Measurements from ENCODE around the gene SCTR.
"Not testable (repeated sequence)": the region's sequence is repeated elsewhere in the genome, so short reads cannot be mapped to it uniquely, and the experiment has no call there.

Gene SCTR

DNA sequence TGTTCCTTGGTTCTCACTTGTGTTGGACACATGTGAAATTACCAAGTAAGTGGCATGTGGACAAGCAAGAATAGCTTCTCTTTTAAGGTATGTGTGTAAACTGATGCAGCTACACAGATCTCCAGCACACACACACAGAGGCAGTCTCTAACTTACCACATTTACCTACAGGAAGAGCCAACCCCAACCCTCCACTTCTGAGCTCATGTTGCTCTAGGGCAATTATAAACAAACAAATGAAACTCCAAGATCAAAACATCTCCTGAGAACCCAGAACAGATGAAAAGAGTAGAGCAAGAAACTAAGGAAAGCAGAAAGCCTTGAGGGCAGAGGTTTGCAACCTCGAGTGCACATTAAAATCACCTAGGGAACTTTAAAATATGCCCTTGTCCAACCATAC lies 108.7 kb downstream of the SCTR start:
- Histone ChIP-seq H3K36me3 (ENCODE audit: control insufficient read depth, insufficient read depth, low read length) (no peaks in the 10 kb centered on the region), H3K4me3 (ENCODE audit: insufficient read depth, low read depth, low read length) (no peak overlapping the region), H3K27ac (ENCODE audit: insufficient read depth, low read depth, low read length, poor library complexity, severe bottlenecking) (no peak overlapping the region), H3K9me3 (ENCODE audit: control insufficient read depth, low read length) (no peaks in the 10 kb centered on the region), H3K4me1 (ENCODE audit: control insufficient read depth, insufficient read depth, low read length) (no peaks in the 10 kb centered on the region), H3K27me3 (ENCODE audit: control insufficient read depth, insufficient read depth, low read length, poor library complexity, severe bottlenecking) (no peaks in the 10 kb centered on the region)
- WGBS, 2 experiments = 95 to 100% methylated on average over 1 of the region's 1 CpG

DNA sequence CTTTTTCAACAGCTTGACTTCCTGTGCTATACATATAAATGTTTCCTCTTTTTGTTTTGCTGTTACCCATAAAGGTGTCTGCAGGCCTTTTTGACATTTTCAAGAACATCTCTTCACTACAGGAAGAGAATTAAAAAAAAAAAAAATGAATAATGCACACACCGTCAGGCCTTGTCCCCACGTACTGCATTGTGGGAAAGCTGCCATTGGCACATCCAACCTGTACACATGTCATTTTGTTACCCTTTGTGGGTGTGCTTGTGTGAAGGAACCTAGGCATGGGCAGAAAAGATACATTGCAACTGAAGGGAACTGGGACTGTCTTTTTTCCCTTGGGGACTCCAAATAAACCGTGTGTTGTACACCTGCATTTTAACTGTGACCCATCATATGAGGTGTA lies 109.4 kb downstream of the SCTR start:
- 86 to 98% methylated on average over 3 of the region's 3 CpGs for WGBS, 2 experiments
- no peak overlapping the region for H3K27ac ChIP-seq (ENCODE audit: insufficient read depth, low read depth, low read length, poor library complexity, severe bottlenecking)

DNA sequence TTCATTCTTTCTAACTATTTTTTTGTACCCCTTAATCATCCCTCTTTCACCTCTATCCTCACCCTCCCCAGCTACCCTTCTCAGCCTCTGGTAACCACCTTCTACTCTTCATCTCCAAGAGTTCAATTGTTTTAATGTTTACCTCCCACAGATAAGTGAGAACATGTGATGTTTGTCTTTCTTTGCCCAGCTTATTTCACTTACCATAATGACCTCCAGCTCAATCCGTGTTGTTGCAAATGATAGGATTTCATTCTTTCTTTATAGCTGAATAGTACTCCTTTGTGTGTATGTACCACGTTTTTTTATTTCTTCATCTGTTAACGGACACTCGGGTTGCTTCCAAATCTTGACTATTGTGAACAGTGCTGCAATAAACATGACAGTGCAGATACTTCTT lies 114.8 kb downstream of the SCTR start:
- H3K27ac ChIP-seq (ENCODE audit: insufficient read depth, low read depth, low read length, poor library complexity, severe bottlenecking) = no peak overlapping the region
- no peaks in the 10 kb centered on the region for H3K4me1 ChIP-seq (ENCODE audit: control insufficient read depth, insufficient read depth, low read length)
- H3K36me3 ChIP-seq (ENCODE audit: control insufficient read depth, insufficient read depth, low read length) = no peaks in the 10 kb centered on the region
- WGBS, 2 experiments = 90 to 91% methylated on average over 3 to 4 of the region's 4 CpGs
- no peaks in the 10 kb centered on the region for H3K27me3 ChIP-seq (ENCODE audit: control insufficient read depth, insufficient read depth, low read length, poor library complexity, severe bottlenecking)
- H3K4me3 ChIP-seq (ENCODE audit: insufficient read depth, low read depth, low read length) = no peak overlapping the region
- H3K9me3 ChIP-seq (ENCODE audit: control insufficient read depth, low read length) = no peaks in the 10 kb centered on the region

More for the DNA sequence above, 109.4 kb downstream of the SCTR start:
- Histone ChIP-seq H3K4me1 (ENCODE audit: control insufficient read depth, insufficient read depth, low read length) (no peaks in the 10 kb centered on the region), H3K4me3 (ENCODE audit: insufficient read depth, low read depth, low read length) (no peak overlapping the region), H3K9me3 (ENCODE audit: control insufficient read depth, low read length) (no peaks in the 10 kb centered on the region), H3K36me3 (ENCODE audit: control insufficient read depth, insufficient read depth, low read length) (no peaks in the 10 kb centered on the region), H3K27me3 (ENCODE audit: control insufficient read depth, insufficient read depth, low read length, poor library complexity, severe bottlenecking) (no peaks in the 10 kb centered on the region)

DNA sequence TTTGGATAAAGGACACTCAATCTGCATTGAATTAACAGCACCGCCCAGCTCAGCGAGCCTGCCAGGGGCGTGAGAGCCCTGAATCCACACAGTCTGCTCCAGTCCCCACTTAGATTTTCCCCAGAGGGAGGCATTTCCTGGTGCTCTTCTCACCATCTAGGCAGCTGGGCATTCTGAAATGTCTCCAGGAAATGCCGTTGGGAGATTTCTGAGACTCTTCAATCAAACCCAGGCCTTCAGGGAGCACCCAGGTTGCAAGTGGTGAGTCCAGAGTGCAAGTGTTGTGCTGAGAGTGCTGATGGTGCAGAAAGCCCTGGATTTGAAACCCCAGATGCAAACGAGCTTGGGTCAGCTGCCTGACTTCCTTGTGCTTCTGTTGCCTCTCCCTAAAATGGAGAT lies 116.1 kb downstream of the SCTR start:
- no peak overlapping the region for H3K27ac ChIP-seq (ENCODE audit: insufficient read depth, low read depth, low read length, poor library complexity, severe bottlenecking)
- no peaks in the 10 kb centered on the region for H3K27me3 ChIP-seq (ENCODE audit: control insufficient read depth, insufficient read depth, low read length, poor library complexity, severe bottlenecking)
- no peaks in the 10 kb centered on the region for H3K4me1 ChIP-seq (ENCODE audit: control insufficient read depth, insufficient read depth, low read length)
- no peaks in the 10 kb centered on the region for H3K9me3 ChIP-seq (ENCODE audit: control insufficient read depth, low read length)
- WGBS, 2 experiments = 68 to 72% methylated on average over 5 of the region's 5 CpGs
- H3K4me3 ChIP-seq (ENCODE audit: insufficient read depth, low read depth, low read length) = no peak overlapping the region
- no peaks in the 10 kb centered on the region for H3K36me3 ChIP-seq (ENCODE audit: control insufficient read depth, insufficient read depth, low read length)

DNA sequence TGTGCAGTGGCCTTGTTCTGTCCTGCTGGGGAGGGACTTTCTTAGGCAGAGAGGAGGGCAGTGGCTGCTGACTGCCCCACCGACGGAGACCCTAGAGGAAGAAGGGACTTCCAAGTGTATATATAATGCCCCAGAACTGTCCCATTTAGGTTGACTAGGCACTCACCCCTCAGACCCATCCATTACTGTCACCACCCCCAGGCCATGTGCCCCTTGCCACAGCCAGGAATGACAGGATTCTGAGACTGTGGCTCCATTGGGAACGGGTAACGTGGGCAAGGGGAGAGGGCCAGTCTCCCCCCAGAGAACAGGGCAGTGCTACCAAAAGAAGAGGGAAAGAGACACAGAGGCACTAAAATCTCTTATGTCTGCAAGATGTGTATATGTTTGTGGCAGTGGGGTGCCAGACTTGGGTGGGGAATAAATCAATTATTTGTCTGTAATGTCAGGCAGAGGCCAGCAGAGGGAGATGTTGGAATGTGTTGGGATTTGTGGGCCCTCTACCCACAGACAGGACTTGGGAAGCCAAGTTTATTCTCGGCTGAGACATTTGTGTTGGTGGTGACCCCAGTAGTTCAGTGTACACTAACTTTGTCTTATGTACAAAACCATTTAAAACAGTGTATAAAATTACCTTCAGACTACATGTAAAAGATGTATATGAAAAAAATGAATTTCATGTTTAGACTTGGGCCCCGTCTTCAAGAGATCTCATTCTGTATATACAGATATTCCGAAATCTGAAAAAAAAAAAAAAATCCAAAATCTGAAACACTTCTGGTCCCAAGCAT lies 116.7 kb downstream of the SCTR start:
- no peaks in the 10 kb centered on the region for H3K4me1 ChIP-seq (ENCODE audit: control insufficient read depth, insufficient read depth, low read length)
- WGBS, 2 experiments = 80 to 85% methylated on average over 7 of the region's 7 CpGs

DNA sequence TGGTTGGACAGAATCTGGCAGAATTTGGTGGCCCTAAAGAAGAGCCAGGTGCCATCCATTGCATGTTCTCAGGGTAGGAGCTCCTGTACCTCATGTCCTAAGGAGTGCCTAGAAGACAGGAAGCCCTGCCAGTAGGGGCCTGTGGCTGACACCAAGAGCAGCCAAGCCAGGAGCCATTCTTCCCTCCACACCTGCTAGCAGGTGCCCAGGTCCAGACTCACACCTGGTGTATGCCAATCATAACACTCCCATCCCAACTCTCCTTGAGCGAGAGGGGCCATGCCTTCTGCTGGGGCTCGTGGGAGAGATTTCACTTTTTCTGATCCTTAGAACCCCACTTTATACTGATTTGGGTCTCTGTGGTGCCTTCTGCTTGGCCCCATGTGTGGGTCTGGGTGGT lies 119.1 kb downstream of the SCTR start:
- H3K9me3 ChIP-seq (ENCODE audit: control insufficient read depth, low read length) = no peaks in the 10 kb centered on the region
- 90 to 91% methylated on average over 2 of the region's 2 CpGs for WGBS, 2 experiments
- H3K4me3 ChIP-seq (ENCODE audit: insufficient read depth, low read depth, low read length) = no peak overlapping the region
- H3K27ac ChIP-seq (ENCODE audit: insufficient read depth, low read depth, low read length, poor library complexity, severe bottlenecking) = no peak overlapping the region
- no peaks in the 10 kb centered on the region for H3K36me3 ChIP-seq (ENCODE audit: control insufficient read depth, insufficient read depth, low read length)
- H3K4me1 ChIP-seq (ENCODE audit: control insufficient read depth, insufficient read depth, low read length) = no peaks in the 10 kb centered on the region
- no peaks in the 10 kb centered on the region for H3K27me3 ChIP-seq (ENCODE audit: control insufficient read depth, insufficient read depth, low read length, poor library complexity, severe bottlenecking)

More for the DNA sequence above, 116.7 kb downstream of the SCTR start:
- Histone ChIP-seq H3K4me3 (ENCODE audit: insufficient read depth, low read depth, low read length) (no peak overlapping the region), H3K27ac (ENCODE audit: insufficient read depth, low read depth, low read length, poor library complexity, severe bottlenecking) (no peak overlapping the region), H3K27me3 (ENCODE audit: control insufficient read depth, insufficient read depth, low read length, poor library complexity, severe bottlenecking) (no peaks in the 10 kb centered on the region), H3K36me3 (ENCODE audit: control insufficient read depth, insufficient read depth, low read length) (no peaks in the 10 kb centered on the region), H3K9me3 (ENCODE audit: control insufficient read depth, low read length) (no peaks in the 10 kb centered on the region)

DNA sequence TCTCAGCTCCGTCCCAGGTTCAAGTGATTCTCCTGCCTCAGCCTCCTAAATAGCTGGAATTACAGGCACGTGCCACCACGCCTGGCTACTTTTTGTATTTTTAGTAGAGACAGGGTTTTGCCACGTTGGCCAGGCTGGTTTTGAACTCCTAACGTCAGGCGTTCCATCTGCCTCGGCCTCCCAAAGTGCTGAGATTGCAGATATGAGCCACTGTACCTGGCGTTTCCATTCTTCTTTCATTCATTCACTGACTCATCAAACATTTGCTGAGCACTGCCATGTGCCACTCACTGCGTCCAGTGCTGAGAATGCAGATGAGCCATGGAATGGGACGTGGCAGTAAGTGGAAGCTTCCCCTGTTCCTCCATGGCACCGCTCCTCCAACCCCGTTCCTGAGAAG lies 120.7 kb downstream of the SCTR start:
- not testable (repeated sequence) for H3K4me3 ChIP-seq (ENCODE audit: insufficient read depth, low read depth, low read length); H3K27ac ChIP-seq (ENCODE audit: insufficient read depth, low read depth, low read length, poor library complexity, severe bottlenecking); H3K4me1 ChIP-seq (ENCODE audit: control insufficient read depth, insufficient read depth, low read length); H3K27me3 ChIP-seq (ENCODE audit: control insufficient read depth, insufficient read depth, low read length, poor library complexity, severe bottlenecking); H3K9me3 ChIP-seq (ENCODE audit: control insufficient read depth, low read length); H3K36me3 ChIP-seq (ENCODE audit: control insufficient read depth, insufficient read depth, low read length)
- 92 to 94% methylated on average over 12 of the region's 12 CpGs for WGBS, 2 experiments

DNA sequence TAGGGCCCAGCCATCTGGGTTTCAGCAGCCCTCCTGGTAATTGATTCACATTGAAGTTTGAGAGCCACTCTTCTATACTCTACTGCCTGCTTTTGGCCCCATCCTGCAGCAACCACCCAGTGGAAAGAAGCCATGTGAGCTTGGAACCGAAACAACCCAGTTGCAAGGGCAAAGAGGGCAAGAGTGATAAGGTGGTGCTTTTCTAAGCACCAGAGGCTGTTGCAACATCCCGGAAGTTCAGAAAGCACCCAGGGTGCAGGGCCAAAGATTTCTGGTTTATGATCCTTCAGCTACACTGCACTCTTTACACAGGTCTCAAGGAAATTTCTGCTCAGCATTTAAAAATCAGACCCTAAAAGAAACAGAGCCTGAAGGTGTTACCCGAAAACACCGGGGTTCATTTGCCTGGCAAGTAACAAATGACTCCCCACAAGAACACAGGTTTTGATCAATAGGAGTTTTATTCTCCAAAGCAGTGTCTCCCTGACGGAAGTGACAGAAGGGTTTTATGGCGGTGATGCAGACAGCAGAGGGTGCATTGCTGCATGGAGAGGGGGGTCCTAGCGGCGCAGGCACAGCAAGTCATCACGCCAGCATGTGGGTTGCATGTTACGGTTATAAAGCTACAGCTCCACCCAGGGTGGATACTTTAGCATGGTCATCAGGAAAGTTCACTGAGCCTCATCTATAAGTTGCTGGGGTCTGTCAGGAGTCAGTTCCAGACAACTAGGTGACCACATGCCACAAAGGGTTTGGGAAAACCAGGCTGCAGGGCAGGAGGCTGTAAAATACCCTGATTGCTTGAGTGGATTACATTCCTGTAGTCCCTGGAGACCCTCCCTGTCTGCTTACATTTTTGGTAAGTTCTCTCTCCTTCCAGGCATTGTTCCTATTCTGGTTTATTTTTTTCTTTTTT lies 121.4 kb downstream of the SCTR start:
- WGBS, 2 experiments = 91 to 94% methylated on average over 10 of the region's 10 CpGs
- no peak overlapping the region for H3K27ac ChIP-seq (ENCODE audit: insufficient read depth, low read depth, low read length, poor library complexity, severe bottlenecking)
- no peaks in the 10 kb centered on the region for H3K4me1 ChIP-seq (ENCODE audit: control insufficient read depth, insufficient read depth, low read length)
- no peak overlapping the region for H3K4me3 ChIP-seq (ENCODE audit: insufficient read depth, low read depth, low read length)
- no peaks in the 10 kb centered on the region for H3K36me3 ChIP-seq (ENCODE audit: control insufficient read depth, insufficient read depth, low read length)
- H3K27me3 ChIP-seq (ENCODE audit: control insufficient read depth, insufficient read depth, low read length, poor library complexity, severe bottlenecking) = no peaks in the 10 kb centered on the region
- no peaks in the 10 kb centered on the region for H3K9me3 ChIP-seq (ENCODE audit: control insufficient read depth, low read length)

DNA sequence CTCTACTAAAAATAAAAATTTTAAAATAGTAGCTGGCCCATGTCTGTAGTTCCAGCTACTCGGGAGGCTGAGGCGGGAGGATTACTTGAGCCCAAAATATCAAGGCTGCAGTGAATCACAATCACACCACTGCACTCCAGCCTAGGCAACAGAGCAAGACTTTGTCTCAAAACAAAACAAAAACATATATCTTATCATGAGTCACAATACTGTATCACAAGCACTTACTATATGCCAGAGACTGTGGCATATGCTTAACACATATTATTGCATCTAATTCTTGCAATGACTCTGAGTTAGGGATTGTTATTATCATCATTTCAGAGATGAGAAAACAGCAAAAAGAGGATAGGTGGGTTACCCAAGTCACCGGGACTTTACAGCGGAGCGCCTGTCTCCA lies 122.2 kb downstream of the SCTR start:
- Histone ChIP-seq H3K9me3 (ENCODE audit: control insufficient read depth, low read length) (no peaks in the 10 kb centered on the region), H3K4me3 (ENCODE audit: insufficient read depth, low read depth, low read length) (no peak overlapping the region), H3K27ac (ENCODE audit: insufficient read depth, low read depth, low read length, poor library complexity, severe bottlenecking) (no peak overlapping the region), H3K4me1 (ENCODE audit: control insufficient read depth, insufficient read depth, low read length) (no peaks in the 10 kb centered on the region), H3K36me3 (ENCODE audit: control insufficient read depth, insufficient read depth, low read length) (no peaks in the 10 kb centered on the region), H3K27me3 (ENCODE audit: control insufficient read depth, insufficient read depth, low read length, poor library complexity, severe bottlenecking) (no peaks in the 10 kb centered on the region)
- WGBS, 2 experiments = 94 to 95% methylated on average over 5 of the region's 5 CpGs

DNA sequence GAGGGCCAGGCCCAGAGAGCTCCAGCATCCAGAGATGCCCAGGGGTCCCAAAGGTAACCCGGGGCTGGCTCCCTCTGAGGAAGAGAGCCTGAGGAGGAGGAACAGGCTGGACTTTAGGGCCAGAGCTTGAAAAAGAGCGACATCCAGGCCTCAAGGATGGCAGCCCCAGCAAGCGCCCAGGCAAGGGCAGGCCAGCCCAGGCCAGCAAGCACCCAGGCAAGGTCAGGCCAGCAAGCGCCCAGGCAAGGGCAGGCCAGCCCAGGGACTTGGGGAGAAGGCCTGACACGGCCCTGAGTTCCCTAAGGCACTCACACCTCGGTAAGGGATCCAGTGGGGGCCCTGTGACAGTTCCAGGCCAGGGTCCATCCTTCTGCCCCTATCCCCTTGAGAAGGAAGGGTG lies 127.1 kb downstream of the SCTR start:
- Histone ChIP-seq H3K27ac (ENCODE audit: insufficient read depth, low read depth, low read length, poor library complexity, severe bottlenecking) (no peak overlapping the region), H3K9me3 (ENCODE audit: control insufficient read depth, low read length) (no peaks in the 10 kb centered on the region), H3K27me3 (ENCODE audit: control insufficient read depth, insufficient read depth, low read length, poor library complexity, severe bottlenecking) (no peaks in the 10 kb centered on the region), H3K4me3 (ENCODE audit: insufficient read depth, low read depth, low read length) (no peak overlapping the region), H3K4me1 (ENCODE audit: control insufficient read depth, insufficient read depth, low read length) (no peaks in the 10 kb centered on the region), H3K36me3 (ENCODE audit: control insufficient read depth, insufficient read depth, low read length) (no peaks in the 10 kb centered on the region)
- WGBS, 2 experiments = 92 to 95% methylated on average over 6 of the region's 6 CpGs
